Naive B cell (primary cell): ENCODE measurements around the gene IL17RD. TPM values are rescaled to one million over a fixed set of nuclear protein-coding genes. Genes with fewer than 3 reads are reported as not detected.

Experiments
- ATAC-seq, 2 donors: fragments of 150-1000 bp; cut with Tn5 transposase; 2 replicates each; pipeline ENCODE4 v1.10.0; 2021; ENCODE audit warnings: low read depth in 2 of 2, mild to moderate bottlenecking in 2 of 2, moderate library complexity in 2 of 2
- DNase-seq: peaks from one replicate; pipeline ENCODE4 v3.0.0; 2022
- H3K27ac Mint-ChIP-seq, 6 donors: one replicate each; pipeline ENCODE4 v1.8.0; 2020 to 2022; ENCODE audit warnings: mild to moderate bottlenecking in 6 of 6, mixed read lengths in 6 of 6, moderate library complexity in 5 of 6, inconsistent platforms in 2 of 6
- H3K27me3 Mint-ChIP-seq, 3 donors: one replicate each; pipeline ENCODE4 v1.8.0; 2021 to 2022; ENCODE audit warnings: mixed read lengths in 3 of 3, mild to moderate bottlenecking in 1 of 3
- H3K36me3 Mint-ChIP-seq, 2 donors: one replicate each; pipeline ENCODE4 v1.8.0; 2020 to 2022; ENCODE audit warnings: mixed read lengths in 2 of 2, inconsistent platforms in 1 of 2, mild to moderate bottlenecking in 1 of 2
- H3K4me1 Mint-ChIP-seq, 3 donors: one replicate each; pipeline ENCODE4 v1.8.0; 2020 to 2022; ENCODE audit warnings: mixed read lengths in 3 of 3, inconsistent platforms in 1 of 3, mild to moderate bottlenecking in 1 of 3, moderate library complexity in 1 of 3
- H3K4me3 Mint-ChIP-seq, 8 donors: one replicate each; pipeline ENCODE4 v1.8.0; 2020 to 2022; ENCODE audit warnings: mild to moderate bottlenecking in 8 of 8, mixed read lengths in 8 of 8, moderate library complexity in 8 of 8, inconsistent platforms in 2 of 8
- H3K9me3 Mint-ChIP-seq, 7 donors: one replicate each; pipeline ENCODE4 v1.8.0; 2020 to 2022; ENCODE audit warnings: mixed read lengths in 7 of 7, mild to moderate bottlenecking in 5 of 7, inconsistent platforms in 2 of 7, moderate library complexity in 1 of 7
- polyA plus RNA-seq, 6 donors: library from polyadenylated mRNA; unstranded; fragments of 300-500 nt; fragmentation: Illumina TruSeq; gene quantifications; one replicate each; pipeline ENCODE4 v1.2.3, GENCODE V29; 2021; ENCODE audit warnings: low read depth in 6 of 6

The IL17RD gene
- polyA plus RNA-seq, 6 donors from 2014 or later, result not detected

DNA sequence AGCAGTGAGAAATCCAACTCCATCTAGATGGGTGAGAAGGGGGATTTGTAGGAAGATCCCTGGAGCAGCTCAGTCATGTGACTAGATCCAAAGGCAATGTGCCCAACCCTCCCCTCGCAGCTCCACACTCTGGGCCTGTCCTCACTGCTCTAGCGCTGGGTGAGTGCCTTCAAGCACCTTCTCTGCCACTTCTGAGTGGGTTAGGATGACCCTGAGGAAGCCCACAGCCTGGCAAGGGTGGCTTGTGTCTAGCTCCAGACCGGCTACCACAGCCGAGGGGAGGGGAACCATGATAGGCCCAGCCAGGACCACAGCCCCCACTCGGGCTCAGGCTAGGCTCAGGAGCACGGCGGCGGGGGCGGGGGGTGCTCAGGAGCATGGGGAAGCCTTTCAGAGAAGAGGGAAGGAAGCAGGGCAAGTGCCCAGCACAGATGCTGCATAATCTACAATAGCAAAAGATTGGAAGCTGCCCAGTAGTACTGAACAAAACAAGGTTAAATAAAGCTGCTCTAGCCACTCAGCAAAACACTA is 103.0 kb downstream of the IL17RD start:
- no peak overlapping the region for H3K4me3 Mint-ChIP-seq
- H3K27ac Mint-ChIP-seq, result peak overlapping the region in 1 of 6 donors; percentile 84
- H3K27me3 Mint-ChIP-seq, result peaks cover 35 to 64% (median 47%) of the 10 kb centered on the region in 3 donors
- DNase-seq, result no peak
- no peak for ATAC-seq
- H3K36me3 Mint-ChIP-seq, result peaks cover 4 to 13% of the 10 kb centered on the region in 2 donors
- H3K4me1 Mint-ChIP-seq, result peaks cover 0 to 14% (median 3%) of the 10 kb centered on the region in 3 donors
- H3K9me3 Mint-ChIP-seq, result peaks cover 0 to 6% (median 3%) of the 10 kb centered on the region in 7 donors

DNA sequence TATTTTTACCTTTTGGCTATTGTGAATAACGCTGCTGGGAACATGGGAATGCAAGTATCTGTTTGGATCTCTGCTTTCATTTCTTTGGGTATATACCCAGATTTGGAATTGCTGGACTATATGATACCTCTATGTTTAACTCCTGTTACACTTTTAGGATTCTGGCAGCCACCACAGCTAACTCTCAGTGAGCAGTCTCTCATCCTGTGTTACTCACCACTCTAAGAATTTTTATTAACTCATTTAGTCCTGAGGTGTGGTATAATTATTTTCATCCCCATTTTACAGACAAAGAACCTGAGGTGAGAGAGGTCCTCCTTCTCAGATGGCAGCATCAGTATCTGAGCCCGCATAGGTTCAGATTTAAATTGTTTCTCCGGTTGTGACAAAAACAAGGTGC is 103.6 kb downstream of the IL17RD start:
- H3K36me3 Mint-ChIP-seq, result peaks cover 4 to 13% of the 10 kb centered on the region in 2 donors
- H3K27me3 Mint-ChIP-seq, result peaks cover 39 to 65% (median 47%) of the 10 kb centered on the region in 3 donors
- peak overlapping the region in 1 of 6 donors; percentile 84 for H3K27ac Mint-ChIP-seq
- no peak overlapping the region for H3K4me3 Mint-ChIP-seq
- DNase-seq (no peak), ATAC-seq (no peak)
- H3K4me1 Mint-ChIP-seq, result peaks cover 0 to 14% (median 3%) of the 10 kb centered on the region in 3 donors
- H3K9me3 Mint-ChIP-seq, result peaks cover 0 to 6% (median 3%) of the 10 kb centered on the region in 7 donors

DNA sequence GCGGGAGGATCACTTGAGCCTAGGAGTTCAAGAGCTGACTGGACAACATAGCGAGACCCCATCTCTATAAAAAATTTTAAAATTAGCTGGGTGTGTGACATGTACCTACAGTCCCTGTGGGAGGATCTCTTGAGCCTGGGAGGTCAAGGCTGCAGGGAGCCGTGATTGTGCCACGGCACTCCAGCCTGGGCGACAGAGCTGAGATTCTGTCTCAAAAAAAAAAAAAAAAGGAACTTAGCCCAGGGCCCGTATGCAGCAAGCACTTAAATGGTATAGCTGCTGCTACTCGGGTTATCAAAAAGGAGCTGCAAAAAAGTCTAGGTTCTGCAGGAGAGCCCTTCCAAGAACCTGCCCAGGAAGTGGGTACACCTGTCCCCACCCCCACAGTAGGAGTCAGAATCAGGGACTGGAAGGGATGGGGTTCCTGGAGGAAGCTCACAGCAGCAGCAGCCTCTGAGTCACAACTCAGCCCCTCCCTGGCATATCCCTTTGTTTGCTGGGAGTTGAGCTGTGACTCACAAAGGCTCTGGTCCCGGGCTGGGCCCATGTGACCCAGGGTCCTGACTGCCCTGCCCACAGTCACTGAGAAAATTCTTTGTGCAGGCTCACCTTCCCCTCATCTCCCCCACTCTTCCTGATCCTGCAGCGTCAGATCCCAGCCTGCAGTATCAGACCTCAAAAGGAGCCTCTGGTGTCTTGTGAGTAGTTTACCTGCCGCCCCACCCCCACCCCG is 104.9 kb downstream of the IL17RD start, which contains the start of gene SPATA12:
Gene SPATA12, plus strand, starts transcription at position 576 of the 733 bp plus-strand sequence. CDS start 13,031 bp downstream, outside the sequence.
- no peak within 1 kb of the TSS for H3K4me3 Mint-ChIP-seq
- peaks cover 49 to 73% (median 57%) of the 10 kb centered on the region in 3 donors for H3K27me3 Mint-ChIP-seq
- H3K27ac Mint-ChIP-seq, result no peak within 1 kb of the TSS
- ATAC-seq (no peak), DNase-seq (no peak)
- peaks cover 0 to 6% (median 3%) of the 10 kb centered on the region in 7 donors for H3K9me3 Mint-ChIP-seq
- H3K4me1 Mint-ChIP-seq, result peaks cover 0 to 14% (median 3%) of the 10 kb centered on the region in 3 donors
- peaks cover 4 to 13% of the 10 kb centered on the region in 2 donors for H3K36me3 Mint-ChIP-seq

- Mint-ChIP-seq H3K36me3 (peaks cover 4 to 13% of the 10 kb centered on the region in 2 donors), H3K4me3 (no peak overlapping the region), H3K27me3 (peaks cover 45 to 65% (median 50%) of the 10 kb centered on the region in 3 donors), H3K27ac (no peak overlapping the region), H3K9me3 (peaks cover 0 to 6% (median 3%) of the 10 kb centered on the region in 7 donors), H3K4me1 (peaks cover 0 to 9% (median 3%) of the 10 kb centered on the region in 3 donors)
- DNase-seq (no peak), ATAC-seq (peak in 1 of 2 donors; percentile 13)
These were observed 105.7 kb downstream of the IL17RD start for GRCh38 chr3:57059411-57059810.

GRCh38 chr3:57057351-57057750 is 107.8 kb downstream of the IL17RD start:
- Mint-ChIP-seq H3K4me3 (no peak overlapping the region), H3K9me3 (peaks cover 0 to 3% (median 0%) of the 10 kb centered on the region in 7 donors), H3K27ac (peak overlapping the region in 1 of 6 donors; percentile 15), H3K27me3 (peaks cover 39 to 60% (median 42%) of the 10 kb centered on the region in 3 donors), H3K36me3 (no peaks in the 10 kb centered on the region), H3K4me1 (no peaks in the 10 kb centered on the region)
- no peak for ATAC-seq
- no peak for DNase-seq

DNA sequence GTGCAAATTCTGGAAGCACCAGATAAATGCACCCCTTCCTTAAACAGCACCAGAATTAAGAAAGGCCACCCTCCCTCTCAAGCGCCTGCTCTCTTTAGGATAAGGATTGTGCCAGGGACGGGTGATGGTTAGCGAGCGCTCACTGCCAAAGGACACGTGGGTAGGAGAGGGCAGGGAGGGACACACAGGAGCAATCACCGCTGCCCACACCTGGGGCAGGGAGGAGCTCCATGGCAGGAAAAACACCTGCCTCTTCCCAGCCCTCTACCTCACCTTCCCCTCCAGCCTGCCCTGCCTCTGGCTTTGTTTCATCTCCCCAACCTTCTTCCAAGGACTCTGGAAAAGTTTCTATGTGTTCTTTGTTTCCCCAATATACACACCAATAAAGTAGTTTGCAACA is 112.0 kb downstream of the IL17RD start:
- no peak for DNase-seq
- Mint-ChIP-seq H3K27ac (no peak overlapping the region), H3K4me3 (no peak overlapping the region), H3K4me1 (peaks cover 0 to 6% (median 0%) of the 10 kb centered on the region in 3 donors), H3K27me3 (peaks cover 36 to 55% (median 46%) of the 10 kb centered on the region in 3 donors), H3K9me3 (peaks cover 0 to 3% (median 0%) of the 10 kb centered on the region in 7 donors), H3K36me3 (no peaks in the 10 kb centered on the region)
- ATAC-seq, result no peak

GRCh38 chr3:57052662-57053061 is 112.5 kb downstream of the IL17RD start:
- ATAC-seq (no peak), DNase-seq (no peak)
- Mint-ChIP-seq H3K27ac (no peak overlapping the region), H3K36me3 (no peaks in the 10 kb centered on the region), H3K27me3 (peaks cover 40 to 53% (median 44%) of the 10 kb centered on the region in 3 donors), H3K4me1 (peaks cover 0 to 9% (median 1%) of the 10 kb centered on the region in 3 donors), H3K9me3 (peaks cover 0 to 3% (median 0%) of the 10 kb centered on the region in 7 donors), H3K4me3 (no peak overlapping the region)

- H3K27ac Mint-ChIP-seq, result no peak overlapping the region
These were observed 116.4 kb downstream of the IL17RD start for GRCh38 chr3:57048728-57049127.

DNA sequence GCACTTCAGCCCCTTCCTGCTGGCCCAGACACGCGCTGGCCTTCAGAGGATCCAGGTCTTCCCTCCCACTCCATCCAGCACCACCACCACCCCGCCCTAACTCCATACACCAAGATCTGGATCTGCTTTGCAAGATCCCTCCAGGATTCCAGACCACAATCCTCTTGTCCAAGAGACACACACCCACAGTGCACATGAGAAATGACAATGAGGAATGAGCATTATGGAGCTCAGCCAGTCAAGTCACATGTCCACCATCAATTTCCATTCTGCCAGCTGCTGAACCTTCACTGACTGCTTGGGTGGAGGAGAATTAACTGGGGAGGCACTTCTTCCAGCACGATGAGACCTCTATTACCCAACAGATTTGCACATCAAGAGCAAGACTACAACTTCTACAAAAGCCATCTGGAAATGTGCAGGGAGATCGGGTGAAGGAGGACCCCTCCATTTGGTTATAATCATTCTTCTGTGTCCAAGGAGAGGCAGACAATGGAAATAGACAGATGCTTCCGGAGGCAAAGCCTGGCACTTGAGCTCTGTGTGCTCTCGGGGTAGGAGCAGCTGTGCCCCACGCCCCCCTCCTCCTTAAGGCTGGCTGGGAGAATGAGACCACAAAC is 117.0 kb downstream of the IL17RD start:
- Mint-ChIP-seq H3K27ac (no peak overlapping the region), H3K27me3 (peaks cover 21 to 38% (median 37%) of the 10 kb centered on the region in 3 donors), H3K4me1 (peaks cover 0 to 9% (median 1%) of the 10 kb centered on the region in 3 donors), H3K9me3 (peaks cover 0 to 1% (median 0%) of the 10 kb centered on the region in 7 donors), H3K36me3 (no peaks in the 10 kb centered on the region), H3K4me3 (no peak overlapping the region)
- DNase-seq, result no peak
- ATAC-seq, result peak in 1 of 2 donors; percentile 18

More at GRCh38 chr3:57048728-57049127, 116.4 kb downstream of the IL17RD start:
- Mint-ChIP-seq H3K4me1 (peaks cover 0 to 9% (median 1%) of the 10 kb centered on the region in 3 donors), H3K36me3 (no peaks in the 10 kb centered on the region), H3K9me3 (no peaks in the 10 kb centered on the region), H3K27me3 (peaks cover 21 to 38% (median 37%) of the 10 kb centered on the region in 3 donors), H3K4me3 (no peak overlapping the region)
- no peak for DNase-seq
- peak; percentile 34 to 37 for ATAC-seq

DNA sequence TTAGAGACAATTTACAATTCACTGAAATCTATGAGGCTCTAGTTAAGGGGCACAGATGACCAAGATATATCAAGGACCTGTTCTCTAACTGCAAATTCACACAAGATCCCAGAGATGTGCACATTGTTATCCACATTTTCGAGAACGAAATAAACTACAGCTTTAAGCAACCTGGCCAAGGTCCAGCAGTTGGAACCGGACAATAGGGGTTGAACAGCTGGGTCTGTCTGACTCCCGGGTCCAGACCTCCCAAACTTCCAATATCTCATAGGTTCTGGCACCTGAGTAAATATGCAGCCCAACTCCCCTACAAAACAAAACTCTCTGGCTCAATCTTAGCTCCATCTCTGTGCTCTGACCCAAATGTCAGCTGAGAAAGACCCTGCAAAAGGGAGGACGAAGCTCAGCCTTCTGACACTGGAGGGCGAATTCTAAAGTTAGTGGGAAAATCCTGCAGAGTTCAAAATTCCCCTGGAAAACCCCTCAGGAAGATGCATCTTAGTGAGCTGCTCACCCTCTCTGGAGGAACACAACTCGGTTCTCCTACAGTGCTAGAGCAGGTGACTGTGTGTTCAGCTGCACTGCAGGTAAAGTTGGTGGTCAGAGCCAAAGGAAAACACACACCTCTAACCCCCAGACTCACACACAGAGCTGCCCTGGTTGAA is 118.9 kb downstream of the IL17RD start:
- Mint-ChIP-seq H3K36me3 (no peaks in the 10 kb centered on the region), H3K4me3 (no peak overlapping the region), H3K27me3 (peaks cover 21 to 36% (median 24%) of the 10 kb centered on the region in 3 donors), H3K4me1 (peaks cover 0 to 9% (median 1%) of the 10 kb centered on the region in 3 donors), H3K9me3 (peaks cover 0 to 1% (median 0%) of the 10 kb centered on the region in 7 donors), H3K27ac (no peak overlapping the region)
- no peak for DNase-seq
- ATAC-seq, result no peak

- Mint-ChIP-seq H3K4me1 (peaks cover 0 to 8% (median 1%) of the 10 kb centered on the region in 3 donors), H3K4me3 (no peak overlapping the region), H3K36me3 (no peaks in the 10 kb centered on the region), H3K9me3 (peaks cover 0 to 1% (median 0%) of the 10 kb centered on the region in 7 donors), H3K27ac (peak overlapping the region in 1 of 6 donors; percentile 65), H3K27me3 (peaks cover 16 to 50% (median 37%) of the 10 kb centered on the region in 3 donors)
- ATAC-seq (no peak), DNase-seq (no peak)
These were observed 121.6 kb downstream of the IL17RD start for GRCh38 chr3:57043518-57043917.

GRCh38 chr3:57041674-57042073 is 123.5 kb downstream of the IL17RD start:
- no peak for DNase-seq
- Mint-ChIP-seq H3K36me3 (no peaks in the 10 kb centered on the region), H3K27me3 (peaks cover 16 to 37% (median 27%) of the 10 kb centered on the region in 3 donors), H3K4me3 (no peak overlapping the region), H3K27ac (no peak overlapping the region), H3K9me3 (peaks cover 0 to 1% (median 0%) of the 10 kb centered on the region in 7 donors), H3K4me1 (no peaks in the 10 kb centered on the region)
- ATAC-seq, result no peak
